Endometrial microvascular endothelial cells (primary cell): ENCODE measurements around the gene CASP7. TPM values are rescaled to one million over a fixed set of nuclear protein-coding genes. Genes with fewer than 3 reads are reported as not detected.

Source experiments
- in situ Hi-C: cut with HindIII; loops from 2 replicates; pipeline ENCODE4 v1.10.0; 2017; ENCODE audit warnings: low sequenced_read_pairs, low pct_unique_long_range_greater_than_20kb; ENCODE audit errors: inconsistent ontology term
- total RNA-seq: library from RNA; depleted of rRNA; stranded (reverse); fragments of >200 nt; gene quantifications from one replicate; pipeline ENCODE4 v1.2.3, GENCODE V29; 2015; ENCODE audit errors: inconsistent ontology term

CASP7 gene
- total RNA-seq, 1 donor from 2014 or later = 71.7 TPM

DNA sequence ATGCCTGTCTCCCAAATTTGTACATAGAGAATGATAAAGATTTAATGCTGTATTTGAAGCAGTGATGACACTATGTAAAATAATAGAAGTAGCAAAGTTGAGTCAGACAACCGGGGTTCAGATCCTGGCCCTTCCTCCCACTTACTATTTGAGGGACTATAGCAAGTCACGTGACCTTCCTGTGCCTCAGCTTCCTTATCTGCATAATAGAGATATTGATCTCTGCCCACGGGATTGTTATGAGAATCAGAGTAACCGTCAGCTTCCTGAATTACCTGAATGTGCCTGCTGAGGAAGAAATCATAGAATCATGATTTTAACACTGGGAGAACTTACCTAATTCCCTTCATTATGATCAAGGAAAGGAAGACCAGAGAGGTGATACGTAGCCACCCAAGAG lies 26.9 kb downstream of the CASP7 start:
- in situ Hi-C loops = no loop called here

DNA sequence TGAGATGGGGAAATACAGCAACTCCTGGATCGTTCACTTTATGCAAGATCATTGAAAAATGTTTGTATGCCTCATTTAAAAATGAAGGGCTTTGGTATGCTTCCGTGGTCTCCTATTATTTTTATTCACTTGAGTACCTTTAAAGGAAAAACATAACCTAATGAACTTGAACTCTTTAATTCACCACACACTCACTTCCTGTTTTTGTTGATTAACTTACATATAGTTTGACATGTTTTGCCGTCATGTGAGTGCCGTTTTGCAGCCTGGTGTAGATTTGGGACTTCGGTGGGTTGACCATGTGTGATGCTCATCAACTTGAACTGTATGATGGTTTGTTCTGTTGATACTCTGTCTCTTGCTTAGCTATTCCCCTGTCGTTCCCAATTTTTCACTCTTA lies 28.9 kb downstream of the CASP7 start:
- in situ Hi-C loops = no loop called here

DNA sequence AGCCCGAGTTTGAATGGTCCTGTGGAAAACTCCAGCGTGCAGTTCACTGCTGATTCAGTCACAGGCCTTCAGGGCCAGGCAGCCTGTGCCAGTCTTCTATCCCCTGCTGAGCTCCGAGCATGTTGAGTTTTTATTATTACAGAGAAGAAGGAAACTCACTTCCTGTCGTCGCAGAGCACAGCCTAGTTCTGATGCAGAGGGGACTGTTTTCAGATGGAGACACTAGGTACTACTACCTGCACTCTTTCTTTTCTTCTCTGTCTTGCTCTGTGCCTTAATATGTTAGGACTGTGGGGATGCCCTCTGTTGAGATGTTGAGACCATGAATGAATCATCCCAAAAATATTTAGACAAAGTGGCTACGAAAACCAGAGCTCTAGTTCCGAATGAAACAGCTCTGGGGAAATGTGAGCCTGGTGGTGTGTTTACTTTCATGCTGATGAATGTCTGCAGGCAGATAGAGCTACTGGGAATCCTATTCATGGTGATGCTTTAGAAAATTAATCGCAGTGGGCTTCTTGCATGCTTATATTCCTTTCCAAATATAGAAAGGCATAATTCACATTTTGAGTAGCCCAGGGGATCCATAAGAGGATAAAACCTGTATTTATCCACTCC lies 29.6 kb downstream of the CASP7 start:
- in situ Hi-C loops = no loop called here

DNA sequence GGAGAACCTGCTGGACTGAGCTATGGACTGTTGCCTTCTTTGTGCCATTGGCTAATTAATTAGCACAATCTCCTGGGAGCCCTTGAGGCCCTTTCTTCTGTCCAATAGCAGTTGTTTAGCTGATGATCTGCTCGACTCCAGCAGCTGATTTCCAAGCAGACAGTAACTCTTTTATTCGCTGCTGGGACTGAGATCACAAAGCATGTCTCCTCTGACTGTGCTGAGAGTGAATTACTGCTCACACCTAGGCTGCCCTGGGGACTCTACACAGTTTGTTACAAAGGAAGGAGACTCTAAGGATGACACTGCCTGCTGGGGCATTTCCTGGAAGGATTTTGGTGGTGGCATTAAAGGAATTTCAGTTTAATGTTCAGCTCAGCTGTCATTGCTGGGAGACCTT lies 31.4 kb downstream of the CASP7 start:
- in situ Hi-C loops = no loop called here

DNA sequence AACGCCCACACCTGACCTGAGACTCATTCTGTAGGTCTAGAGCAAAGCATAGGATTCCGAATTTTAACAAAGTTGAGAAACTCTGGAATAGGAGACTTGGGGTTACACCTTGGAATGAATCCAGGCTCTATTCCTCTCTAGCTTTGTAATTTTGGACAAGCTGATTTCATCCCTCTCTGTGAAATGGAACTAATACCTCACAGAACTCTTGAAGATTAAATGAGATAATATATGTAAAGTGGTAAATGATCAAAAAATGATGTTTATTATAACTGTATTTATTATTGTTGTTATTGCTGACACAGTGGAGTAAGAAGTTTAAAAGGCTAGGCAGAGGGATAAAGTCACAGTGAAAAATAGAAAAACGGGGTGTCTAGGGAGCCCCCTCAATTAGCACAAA lies 32.3 kb downstream of the CASP7 start:
- in situ Hi-C loops = no loop called here

GRCh38 chr10:113712755-113713639 lies 33.3 kb downstream of the CASP7 start:
- in situ Hi-C loops = no loop called here

DNA sequence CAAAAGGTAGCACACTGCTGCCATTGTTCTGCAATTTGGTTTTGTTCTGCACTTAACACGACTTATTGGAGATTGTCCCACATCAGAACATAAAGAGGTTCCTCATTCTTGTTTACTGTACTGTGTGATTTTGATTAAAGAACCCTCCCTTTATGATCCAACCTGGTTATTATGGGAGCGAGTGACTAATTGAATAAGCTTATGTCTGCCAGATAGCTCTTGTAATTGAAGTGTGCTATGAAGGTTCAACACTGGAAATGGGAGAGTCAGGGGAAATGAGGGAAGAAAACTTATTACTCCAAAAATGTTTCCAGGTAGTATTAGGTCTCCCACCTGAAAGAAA lies 33.9 kb downstream of the CASP7 start:
- in situ Hi-C loops = no loop called here

GRCh38 chr10:113716109-113716910 lies 36.6 kb downstream of the CASP7 start:
- in situ Hi-C loops = no loop called here

DNA sequence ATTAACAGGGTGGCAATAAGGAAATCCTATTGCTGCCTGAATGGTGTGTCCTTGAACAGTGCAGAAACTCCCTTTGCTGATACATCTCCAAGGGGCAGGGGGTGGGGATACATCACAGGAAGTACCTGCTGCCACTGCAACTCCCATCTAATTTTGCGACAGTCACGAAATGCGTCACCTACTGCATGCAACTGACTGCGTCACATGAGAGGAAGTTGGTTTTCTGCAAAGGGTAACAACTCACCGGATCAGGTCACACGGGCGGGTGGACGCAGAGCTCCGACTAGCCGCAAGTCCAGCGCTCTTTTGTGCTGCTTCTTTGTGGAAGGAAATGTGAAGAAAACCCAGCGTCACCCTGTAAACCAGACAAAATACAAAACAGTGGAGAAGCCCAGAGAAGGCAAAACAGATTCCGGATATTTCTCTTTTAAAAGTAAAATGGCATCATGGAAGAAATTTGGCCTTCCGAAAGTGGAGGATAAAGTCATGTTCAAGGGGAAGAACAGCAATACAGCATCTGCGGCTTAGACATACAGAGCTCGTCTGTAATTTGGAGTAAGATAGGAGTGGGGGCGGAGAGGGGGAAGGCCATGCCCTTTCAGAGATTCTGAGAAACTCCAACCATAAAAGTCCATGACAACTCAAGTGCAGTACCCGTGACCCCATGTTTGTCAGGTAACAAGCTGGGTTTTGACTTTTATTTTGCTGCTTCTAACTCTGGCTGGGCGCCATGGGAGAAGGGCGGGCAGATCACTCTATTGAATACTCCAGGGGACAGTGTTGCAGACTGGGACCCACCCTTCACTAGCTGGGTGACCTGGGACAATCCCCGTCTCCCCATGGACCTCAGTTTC lies 39.5 kb downstream of the CASP7 start:
- in situ Hi-C loops = no loop called here

DNA sequence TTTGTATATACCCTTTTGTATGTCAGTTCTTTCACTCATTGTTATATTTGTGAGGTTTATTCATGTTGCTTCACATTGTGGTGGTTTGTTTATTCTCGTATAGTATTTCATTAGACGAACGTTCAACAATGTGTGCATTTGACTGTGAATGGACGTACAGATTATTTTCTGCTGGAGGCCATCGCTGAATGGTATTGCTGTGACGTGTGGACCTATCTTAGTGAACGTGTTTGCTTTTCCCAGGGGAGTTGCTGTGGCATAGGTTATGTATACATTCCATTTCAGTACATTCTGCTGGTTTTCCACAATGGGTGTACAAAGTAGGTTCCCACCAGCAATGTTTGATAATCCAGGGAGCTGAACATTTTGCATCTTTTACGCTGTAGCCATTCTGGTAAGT lies 40.7 kb downstream of the CASP7 start:
- in situ Hi-C loops = no loop called here

DNA sequence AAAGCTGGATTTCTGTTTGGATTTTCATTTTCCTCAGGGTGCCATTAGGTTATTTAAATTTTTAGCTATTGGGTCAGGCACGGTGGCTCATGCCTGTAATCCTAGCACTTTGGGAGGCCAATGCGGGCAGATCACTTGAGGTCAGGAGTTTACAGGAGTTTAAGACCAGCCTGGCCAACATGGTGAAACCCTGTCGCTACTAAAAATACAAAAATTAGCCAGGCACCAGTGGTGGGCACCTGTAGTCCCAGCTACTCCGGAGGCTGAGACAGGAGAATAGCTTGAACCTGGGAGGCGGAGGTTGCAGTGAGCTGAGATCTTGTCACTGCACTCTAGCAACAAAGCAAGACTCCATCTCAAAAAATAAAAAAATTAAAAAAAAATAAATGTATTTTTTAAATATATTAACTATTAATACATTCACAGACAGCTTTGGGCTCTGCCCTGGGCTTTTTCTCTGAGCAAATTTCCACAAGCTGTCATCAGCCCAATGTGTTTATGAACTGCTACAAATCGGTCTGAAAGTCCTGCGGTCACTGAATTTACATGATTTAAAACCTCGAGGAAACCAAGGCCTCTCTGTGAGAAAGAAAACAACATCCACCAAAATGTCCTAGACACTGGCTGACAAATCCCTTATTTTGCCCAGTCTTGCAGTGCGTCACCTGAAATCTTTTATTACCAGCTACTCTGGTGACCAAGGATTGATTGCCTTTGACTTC lies 52.6 kb downstream of the CASP7 start:
- in situ Hi-C loops = no loop called here

- in situ Hi-C loops = no loop called here
Observed at GRCh38 chr10:113732966-113733365, 53.3 kb downstream of the CASP7 start.

- in situ Hi-C loops = no loop called here
Observed at GRCh38 chr10:113733635-113734034, 53.9 kb downstream of the CASP7 start.

GRCh38 chr10:113735913-113736312 lies 56.2 kb downstream of the CASP7 start:
- in situ Hi-C loops = no loop called here

GRCh38 chr10:113736576-113736975 lies 56.9 kb downstream of the CASP7 start:
- in situ Hi-C loops = no loop called here

- in situ Hi-C loops = no loop called here
Observed at GRCh38 chr10:113739031-113739430, 59.3 kb downstream of the CASP7 start.

GRCh38 chr10:113739577-113739976 lies 59.9 kb downstream of the CASP7 start:
- in situ Hi-C loops = no loop called here

DNA sequence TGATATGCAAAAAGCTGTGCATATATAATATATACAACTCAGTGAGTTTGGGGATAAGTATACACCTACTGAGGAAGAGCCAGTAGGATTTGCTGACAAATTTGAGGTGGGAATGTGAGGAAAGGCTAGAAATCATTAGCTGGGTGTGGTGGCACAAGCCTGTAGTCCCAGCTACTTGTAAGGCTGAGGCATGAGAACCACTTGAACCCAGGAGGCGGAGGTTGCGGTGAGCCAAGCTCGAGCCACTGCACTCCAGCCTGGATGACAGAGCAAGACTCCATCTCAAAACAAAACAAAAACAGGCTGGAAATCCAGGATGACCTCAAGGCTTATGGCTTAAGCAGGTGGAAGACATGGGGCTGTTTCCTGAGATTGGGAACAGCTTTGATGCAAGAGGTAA lies 61.1 kb downstream of the CASP7 start:
- in situ Hi-C loops = no loop called here
